KMS-11 (cell line): ENCODE measurements around the gene PET100.

Experiments used
- H2AFZ ChIP-seq: fragments of 200-600 bp; sonication (generic); 2 replicates; pipeline ENCODE4 v1.6.1; 2016; ENCODE audit warnings: antibody characterized with exemption, mixed run types, low read depth
- H3K27ac ChIP-seq: fragments of 200-600 bp; sonication (generic); 2 replicates; pipeline ENCODE4 v1.6.1; 2016; ENCODE audit warnings: mild to moderate bottlenecking, mixed run types
- H3K27me3 ChIP-seq: fragments of 200-600 bp; sonication (generic); 2 replicates; pipeline ENCODE4 v1.6.1; 2017; ENCODE audit warnings: mild to moderate bottlenecking, low read depth, mixed run types, moderate library complexity; ENCODE audit not compliant: insufficient read depth
- H3K36me3 ChIP-seq: fragments of 200-600 bp; sonication (generic); 2 replicates; pipeline ENCODE4 v1.6.1; 2017; ENCODE audit warnings: mild to moderate bottlenecking, mixed run types; ENCODE audit not compliant: insufficient read depth
- H3K4me1 ChIP-seq: fragments of 200-600 bp; sonication (generic); 2 replicates; pipeline ENCODE4 v1.6.1; 2016; ENCODE audit warnings: mild to moderate bottlenecking, low read depth, mixed run types; ENCODE audit not compliant: poor library complexity, severe bottlenecking
- H3K4me2 ChIP-seq: fragments of 200-600 bp; sonication (generic); 2 replicates; pipeline ENCODE4 v1.7.0; 2016; ENCODE audit warnings: mild to moderate bottlenecking, mixed run types
- H3K4me3 ChIP-seq: fragments of 200-600 bp; sonication (generic); IDR thresholded peaks from 2 replicates; pipeline ENCODE4 v1.6.1; 2017; ENCODE audit warnings: low read depth, low read length, mixed read lengths; ENCODE audit not compliant: insufficient read depth
- H3K79me2 ChIP-seq: fragments of 200-600 bp; sonication (generic); 2 replicates; pipeline ENCODE4 v1.6.1; 2016; ENCODE audit warnings: low read depth, mixed run types; ENCODE audit not compliant: insufficient read depth
- H3K9ac ChIP-seq: fragments of 200-600 bp; sonication (generic); 2 replicates; pipeline ENCODE4 v1.6.1; 2016; ENCODE audit warnings: mild to moderate bottlenecking, mixed run types
- H4K20me1 ChIP-seq: fragments of 200-600 bp; sonication (generic); 2 replicates; pipeline ENCODE4 v1.6.1; 2016; ENCODE audit warnings: mild to moderate bottlenecking, mixed run types; ENCODE audit not compliant: insufficient read depth
- CTCF ChIP-seq: fragments of 200-600 bp; sonication (generic); conservative IDR thresholded peaks from 2 replicates; pipeline ENCODE4 v1.6.1; 2017; ENCODE audit warnings: low read depth, mild to moderate bottlenecking, antibody characterized with exemption, low read length, moderate library complexity, mixed read lengths

Gene PET100

GRCh38 chr19:7623725-7624603 lies 5.6 kb upstream of the PET100 start:
- H3K79me2 ChIP-seq, result peaks cover 27% of the 10 kb centered on the region
- H3K4me1 ChIP-seq, result peaks cover 5% of the 10 kb centered on the region
- no peaks in the 10 kb centered on the region for H3K36me3 ChIP-seq
- no peak overlapping the region for H3K4me2 ChIP-seq
- no peak overlapping the region for H3K9ac ChIP-seq
- TF ChIP-seq CTCF, result no peak
- no peaks in the 10 kb centered on the region for H3K27me3 ChIP-seq
- H4K20me1 ChIP-seq, result no peaks in the 10 kb centered on the region
- H3K4me3 ChIP-seq, result no peak overlapping the region
- H2AFZ ChIP-seq, result no peak overlapping the region
- no peak overlapping the region for H3K27ac ChIP-seq

GRCh38 chr19:7624810-7625209 lies 4.8 kb upstream of the PET100 start:
- no peaks in the 10 kb centered on the region for H3K36me3 ChIP-seq
- H3K9ac ChIP-seq, result no peak overlapping the region
- no peak for TF ChIP-seq CTCF
- no peaks in the 10 kb centered on the region for H4K20me1 ChIP-seq
- H3K27ac ChIP-seq, result no peak overlapping the region
- H3K4me2 ChIP-seq, result no peak overlapping the region
- H3K27me3 ChIP-seq, result no peaks in the 10 kb centered on the region
- H3K79me2 ChIP-seq, result peaks cover 32% of the 10 kb centered on the region
- H3K4me3 ChIP-seq, result no peak overlapping the region
- H2AFZ ChIP-seq, result no peak overlapping the region
- peaks cover 5% of the 10 kb centered on the region for H3K4me1 ChIP-seq

- no peak overlapping the region for H3K27ac ChIP-seq
- peaks cover 11% of the 10 kb centered on the region for H3K4me1 ChIP-seq
- no peak overlapping the region for H2AFZ ChIP-seq
- H3K9ac ChIP-seq, result no peak overlapping the region
- no peak overlapping the region for H3K4me2 ChIP-seq
- TF ChIP-seq CTCF, result no peak
- no peaks in the 10 kb centered on the region for H3K27me3 ChIP-seq
- no peaks in the 10 kb centered on the region for H4K20me1 ChIP-seq
- no peak overlapping the region for H3K4me3 ChIP-seq
- no peaks in the 10 kb centered on the region for H3K36me3 ChIP-seq
- peaks cover 42% of the 10 kb centered on the region for H3K79me2 ChIP-seq
Measured at GRCh38 chr19:7625763-7626372, 3.7 kb upstream of the PET100 start.

GRCh38 chr19:7627166-7627565 lies 2.4 kb upstream of the PET100 start:
- Histone ChIP-seq H3K4me1 (peaks cover 12% of the 10 kb centered on the region), H3K79me2 (peaks cover 45% of the 10 kb centered on the region), H3K27ac (no peak overlapping the region), H3K4me3 (no peak overlapping the region), H3K36me3 (no peaks in the 10 kb centered on the region), H3K4me2 (no peak overlapping the region), H3K27me3 (no peaks in the 10 kb centered on the region), H4K20me1 (no peaks in the 10 kb centered on the region), H2AFZ (no peak overlapping the region), H3K9ac (no peak overlapping the region)
- no peak for TF ChIP-seq CTCF
